Measurements from ENCODE around the gene CCDC136. TPM values are rescaled to one million over a fixed set of nuclear protein-coding genes. Genes with fewer than 3 reads are reported as not detected.

The CCDC136 gene
- total and polyA plus RNA-seq, 2 experiments from 2014 or later, result 27.1 to 55.7 TPM

DNA sequence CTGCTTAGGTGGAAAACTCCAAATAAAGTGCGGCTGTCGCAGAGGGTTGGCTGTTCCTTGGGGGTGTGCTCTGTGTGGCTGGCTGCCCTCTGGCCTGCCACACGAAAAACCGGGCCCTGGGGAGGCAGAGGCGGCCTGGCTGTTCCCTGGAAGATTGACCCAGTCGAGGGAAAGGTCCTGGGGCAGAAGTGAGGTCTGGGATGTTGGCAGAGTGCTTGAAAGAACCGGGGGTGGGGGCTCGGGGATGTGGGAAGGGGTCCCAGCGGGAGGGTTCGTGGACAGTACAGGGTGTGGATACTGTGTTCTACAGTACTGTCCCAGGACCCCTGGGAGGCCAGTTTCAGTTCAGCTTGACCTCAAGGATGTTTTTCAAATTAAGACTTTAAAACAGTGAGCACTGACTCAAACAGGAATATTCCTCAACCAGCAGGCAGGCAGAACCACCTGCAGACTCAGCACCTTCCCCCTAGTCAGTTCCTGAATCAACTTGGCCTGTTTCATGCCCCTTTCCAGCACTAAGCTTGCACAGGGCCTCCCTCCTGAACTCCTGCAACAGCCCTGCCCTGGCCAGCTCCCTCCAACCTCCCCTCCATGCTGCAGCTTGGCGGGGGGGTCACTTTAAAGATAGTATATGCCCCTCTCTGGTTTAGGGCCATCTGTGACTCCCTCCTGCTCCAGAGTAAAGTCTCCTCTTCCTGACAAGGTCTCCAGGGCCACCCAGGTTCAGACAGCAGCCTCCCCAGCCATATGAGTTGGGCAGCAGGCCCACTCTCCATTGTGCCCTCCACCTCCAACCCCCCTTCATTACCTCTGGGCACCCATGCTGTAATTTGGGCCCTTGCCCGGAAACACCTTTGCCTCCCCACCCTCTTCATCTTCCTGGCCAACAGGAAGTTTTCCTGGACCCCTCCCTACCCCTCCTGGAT is 67.7 kb downstream of the CCDC136 start:
- Histone ChIP-seq H3K79me2 (replicated peaks; ENCODE audit: insufficient read depth) (peaks cover 12% of the 10 kb centered on the region), H3K4me1 (ENCODE audit: insufficient read depth) (peaks cover 7% of the 10 kb centered on the region), H3K27ac (ENCODE audit: low read depth) (no peak overlapping the region), H2AFZ (no peak overlapping the region), H4K20me1 (replicated peaks; ENCODE audit: insufficient read depth) (peaks cover 4% of the 10 kb centered on the region), H3K4me3 (no peak overlapping the region), H3F3A (replicated peaks; ENCODE audit: low read depth) (peaks cover 4% of the 10 kb centered on the region; the same call in 1 of the 2 replicates), H3K36me3 (ENCODE audit: insufficient read depth) (no peaks in the 10 kb centered on the region), H3K9me2 (ENCODE audit: insufficient read depth) (no peaks in the 10 kb centered on the region), H3K27me3 (ENCODE audit: insufficient read depth) (no peaks in the 10 kb centered on the region), H3K4me2 (no peak overlapping the region)
- peaks cover 25% of the 10 kb centered on the region for H3K27me3 Mint-ChIP-seq (ENCODE audit: insufficient read depth, low read depth, poor library complexity)
- no peak overlapping the region for H3K4me3 Mint-ChIP-seq
- DNase-seq (ENCODE audit: low spot score), result no peak
- no peaks in the 10 kb centered on the region; the same call in 2 of the 3 replicates for H3K36me3 Mint-ChIP-seq (ENCODE audit: low read depth)
- TF ChIP-seq, protein P1, sequence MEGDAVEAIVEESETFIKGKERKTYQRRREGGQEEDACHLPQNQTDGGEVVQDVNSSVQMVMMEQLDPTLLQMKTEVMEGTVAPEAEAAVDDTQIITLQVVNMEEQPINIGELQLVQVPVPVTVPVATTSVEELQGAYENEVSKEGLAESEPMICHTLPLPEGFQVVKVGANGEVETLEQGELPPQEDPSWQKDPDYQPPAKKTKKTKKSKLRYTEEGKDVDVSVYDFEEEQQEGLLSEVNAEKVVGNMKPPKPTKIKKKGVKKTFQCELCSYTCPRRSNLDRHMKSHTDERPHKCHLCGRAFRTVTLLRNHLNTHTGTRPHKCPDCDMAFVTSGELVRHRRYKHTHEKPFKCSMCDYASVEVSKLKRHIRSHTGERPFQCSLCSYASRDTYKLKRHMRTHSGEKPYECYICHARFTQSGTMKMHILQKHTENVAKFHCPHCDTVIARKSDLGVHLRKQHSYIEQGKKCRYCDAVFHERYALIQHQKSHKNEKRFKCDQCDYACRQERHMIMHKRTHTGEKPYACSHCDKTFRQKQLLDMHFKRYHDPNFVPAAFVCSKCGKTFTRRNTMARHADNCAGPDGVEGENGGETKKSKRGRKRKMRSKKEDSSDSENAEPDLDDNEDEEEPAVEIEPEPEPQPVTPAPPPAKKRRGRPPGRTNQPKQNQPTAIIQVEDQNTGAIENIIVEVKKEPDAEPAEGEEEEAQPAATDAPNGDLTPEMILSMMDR (conservative IDR thresholded peaks at IDR 0.05; ENCODE audit: low read depth in 2 of 2), result no peak
- TF ChIP-seq POLR2AphosphoS5 (IDR thresholded peaks at IDR 0.05; ENCODE audit: low read depth), result no peak
- TF ChIP-seq ZNF114 (CRISPR knock-in tag; IDR thresholded peaks at IDR 0.05), result no peak
- TF ChIP-seq CREB1 (CRISPR knock-in tag; IDR thresholded peaks at IDR 0.05; ENCODE audit: low read depth), result no peak
- TF ChIP-seq, protein P2, sequence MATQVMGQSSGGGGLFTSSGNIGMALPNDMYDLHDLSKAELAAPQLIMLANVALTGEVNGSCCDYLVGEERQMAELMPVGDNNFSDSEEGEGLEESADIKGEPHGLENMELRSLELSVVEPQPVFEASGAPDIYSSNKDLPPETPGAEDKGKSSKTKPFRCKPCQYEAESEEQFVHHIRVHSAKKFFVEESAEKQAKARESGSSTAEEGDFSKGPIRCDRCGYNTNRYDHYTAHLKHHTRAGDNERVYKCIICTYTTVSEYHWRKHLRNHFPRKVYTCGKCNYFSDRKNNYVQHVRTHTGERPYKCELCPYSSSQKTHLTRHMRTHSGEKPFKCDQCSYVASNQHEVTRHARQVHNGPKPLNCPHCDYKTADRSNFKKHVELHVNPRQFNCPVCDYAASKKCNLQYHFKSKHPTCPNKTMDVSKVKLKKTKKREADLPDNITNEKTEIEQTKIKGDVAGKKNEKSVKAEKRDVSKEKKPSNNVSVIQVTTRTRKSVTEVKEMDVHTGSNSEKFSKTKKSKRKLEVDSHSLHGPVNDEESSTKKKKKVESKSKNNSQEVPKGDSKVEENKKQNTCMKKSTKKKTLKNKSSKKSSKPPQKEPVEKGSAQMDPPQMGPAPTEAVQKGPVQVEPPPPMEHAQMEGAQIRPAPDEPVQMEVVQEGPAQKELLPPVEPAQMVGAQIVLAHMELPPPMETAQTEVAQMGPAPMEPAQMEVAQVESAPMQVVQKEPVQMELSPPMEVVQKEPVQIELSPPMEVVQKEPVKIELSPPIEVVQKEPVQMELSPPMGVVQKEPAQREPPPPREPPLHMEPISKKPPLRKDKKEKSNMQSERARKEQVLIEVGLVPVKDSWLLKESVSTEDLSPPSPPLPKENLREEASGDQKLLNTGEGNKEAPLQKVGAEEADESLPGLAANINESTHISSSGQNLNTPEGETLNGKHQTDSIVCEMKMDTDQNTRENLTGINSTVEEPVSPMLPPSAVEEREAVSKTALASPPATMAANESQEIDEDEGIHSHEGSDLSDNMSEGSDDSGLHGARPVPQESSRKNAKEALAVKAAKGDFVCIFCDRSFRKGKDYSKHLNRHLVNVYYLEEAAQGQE (IDR thresholded peaks at IDR 0.05; ENCODE audit: unreplicated experiment), result no peak
- no peak for TF ChIP-seq ETS1 (IDR thresholded peaks at IDR 0.05)
- no peak for TF ChIP-seq ZNF331 (CRISPR knock-in tag; IDR thresholded peaks at IDR 0.05; ENCODE audit: low read depth)
- no peak for TF ChIP-seq EZH2phosphoT487 (IDR thresholded peaks at IDR 0.05; ENCODE audit: unreplicated experiment)
- TF ChIP-seq STAT1 (IDR thresholded peaks at IDR 0.05; ENCODE audit: unreplicated experiment), result no peak
- TF ChIP-seq EZH2 (IDR thresholded peaks at IDR 0.05; ENCODE audit: low read depth, unreplicated experiment), result no peak
- TF ChIP-seq NANOG (IDR thresholded peaks at IDR 0.05; ENCODE audit: borderline replicate concordance), result no peak
- no peak for TF ChIP-seq JUNB (IDR thresholded peaks at IDR 0.05; ENCODE audit: unreplicated experiment)
- TF ChIP-seq ZNF462 (CRISPR knock-in tag; IDR thresholded peaks at IDR 0.05), result no peak
- 0 out of 2 replicates have a peak overlapping the region, but pooled peaks have one; percentile 43 for H3K27ac Mint-ChIP-seq
- no peaks in the 10 kb centered on the region for H3K9me3 Mint-ChIP-seq
- ATAC-seq, result no peak
- H3K4me1 Mint-ChIP-seq, result peaks cover 30% of the 10 kb centered on the region

All from GM23338 (cell line).